Suppressor macrophage (primary cell): ENCODE results near the gene BPIFB6.

Experiments used
- DNase-seq, 4 experiments: peaks; one replicate each; pipeline ENCODE4 v3.0.0-alpha.2; 2020 to 2022

Gene BPIFB6

DNA sequence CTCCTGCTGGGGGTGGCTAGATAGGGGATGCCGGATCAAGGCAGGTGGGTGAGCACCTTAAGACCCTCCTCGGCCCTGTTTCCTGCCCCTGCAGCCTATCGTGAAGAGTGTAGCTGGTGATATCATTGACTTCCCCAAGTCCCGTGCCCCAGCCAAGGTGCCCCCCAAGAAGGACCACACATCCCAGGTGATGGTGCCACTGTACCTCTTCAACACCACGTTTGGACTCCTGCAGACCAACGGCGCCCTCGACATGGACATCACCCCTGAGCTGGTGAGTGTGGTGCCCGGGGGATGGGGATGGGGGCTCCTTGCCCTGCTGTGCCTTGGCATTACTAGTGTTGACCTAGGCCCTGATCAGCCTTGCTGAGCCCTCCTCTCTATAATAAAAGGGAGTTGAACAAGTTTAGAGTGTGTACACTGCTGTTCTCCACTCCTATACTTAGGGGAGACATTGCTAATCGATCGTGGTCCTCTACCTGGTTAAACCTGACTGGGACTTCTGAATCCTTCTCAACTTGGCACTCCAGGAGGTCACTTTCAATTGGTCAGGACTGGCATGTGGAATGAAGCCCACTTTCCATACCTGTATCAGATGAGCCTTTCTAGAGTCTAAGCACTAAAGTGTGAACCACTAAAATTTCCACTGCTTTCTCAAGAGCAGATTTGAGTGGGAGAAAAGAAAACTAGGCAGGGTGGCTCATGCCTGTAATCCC lies 33.3 kb downstream of the BPIFB6 start:
- no peak for DNase-seq

DNA sequence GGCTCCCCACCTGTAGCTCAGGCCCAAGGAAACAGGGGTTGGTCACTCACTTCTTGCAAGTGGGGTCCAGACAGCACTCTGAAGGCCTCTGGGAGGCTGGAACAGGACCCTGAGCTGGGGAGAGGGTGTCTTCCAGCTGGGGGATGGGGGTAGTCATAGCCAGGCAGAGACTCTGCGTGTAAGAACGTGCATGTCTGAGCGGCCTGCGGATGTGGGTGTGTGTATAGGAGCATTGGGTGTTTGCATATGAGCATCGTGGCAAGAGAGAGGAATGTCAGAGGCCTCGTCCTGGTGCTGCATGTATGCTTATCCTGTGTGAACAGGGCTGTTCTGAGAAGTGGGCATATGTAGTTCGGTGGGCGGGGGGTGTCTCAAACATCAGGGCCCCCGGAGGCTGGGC lies 34.3 kb downstream of the BPIFB6 start:
- no peak for DNase-seq

DNA sequence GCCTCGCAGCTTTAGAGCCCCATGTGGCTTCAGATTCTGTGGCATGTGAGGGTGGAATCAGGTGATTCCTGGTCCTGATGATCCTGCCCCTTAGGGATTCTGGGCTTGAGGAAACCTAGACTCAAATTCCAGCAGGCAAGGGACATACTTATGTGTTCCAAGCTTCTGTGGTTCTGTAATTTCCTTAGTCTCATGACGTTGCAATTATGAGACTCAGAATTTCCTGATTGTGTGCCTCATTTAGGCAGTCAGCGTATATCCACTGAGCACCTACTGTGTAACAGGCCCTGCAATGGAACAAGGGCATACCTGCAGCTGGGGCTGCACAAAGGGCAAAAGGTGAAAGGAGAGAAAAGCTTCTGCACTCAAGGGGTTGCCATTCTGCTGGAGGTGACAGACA lies 36.4 kb downstream of the BPIFB6 start:
- DNase-seq = peak in 1 of 4 experiments; percentile 22

DNA sequence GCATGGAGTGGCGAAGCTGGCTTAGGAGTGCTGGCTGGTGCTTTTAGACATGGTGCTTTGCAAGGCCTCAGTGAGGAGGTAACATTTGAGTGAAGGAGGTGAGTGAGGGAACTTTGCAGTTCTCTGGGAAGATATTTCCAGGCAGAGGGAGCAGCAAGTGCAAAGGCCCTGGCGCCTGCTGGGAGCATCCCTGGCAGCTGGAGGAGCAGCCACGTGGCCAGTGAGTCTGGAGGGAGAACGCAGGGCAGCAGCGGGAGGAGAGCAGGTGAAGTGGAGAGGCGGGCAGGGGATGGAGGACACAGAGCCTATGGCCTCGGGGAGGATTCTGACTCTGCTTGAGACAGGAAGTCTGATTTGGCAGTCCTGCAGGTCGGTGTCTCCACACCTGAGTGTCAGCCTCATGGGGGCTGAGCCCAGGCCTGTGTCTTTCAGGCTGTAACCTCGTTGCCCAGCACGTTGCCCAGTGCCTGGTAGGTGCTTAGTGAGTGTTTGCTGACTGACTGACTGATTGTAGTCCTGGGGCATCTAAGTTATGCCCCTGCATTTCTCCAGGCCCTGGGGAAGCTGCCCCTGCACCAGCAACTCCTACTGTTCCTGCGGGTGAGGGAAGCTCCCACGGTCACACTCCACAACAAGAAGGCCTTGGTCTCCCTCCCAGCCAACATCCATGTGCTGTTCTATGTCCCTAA lies 36.9 kb downstream of the BPIFB6 start:
- DNase-seq = no peak

DNA sequence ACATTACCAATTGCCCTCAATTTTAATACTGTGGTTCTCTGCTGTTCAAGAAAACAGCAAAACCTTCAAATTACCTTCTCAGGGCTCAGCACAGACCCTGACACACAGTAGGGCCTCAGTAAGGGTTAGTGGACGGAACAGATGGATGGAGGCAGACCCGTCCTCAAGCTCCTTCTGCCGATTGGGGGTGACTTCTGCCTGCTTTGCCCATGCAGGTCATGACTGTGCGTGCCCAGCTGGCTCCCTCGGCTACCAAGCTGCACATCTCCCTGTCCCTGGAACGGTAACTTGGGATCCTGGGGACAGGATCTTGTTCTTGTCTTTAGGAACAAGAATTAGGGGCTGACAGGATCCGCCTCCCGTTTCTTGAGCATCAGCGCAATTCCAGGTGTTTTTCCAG lies 38.2 kb downstream of the BPIFB6 start:
- no peak for DNase-seq

DNA sequence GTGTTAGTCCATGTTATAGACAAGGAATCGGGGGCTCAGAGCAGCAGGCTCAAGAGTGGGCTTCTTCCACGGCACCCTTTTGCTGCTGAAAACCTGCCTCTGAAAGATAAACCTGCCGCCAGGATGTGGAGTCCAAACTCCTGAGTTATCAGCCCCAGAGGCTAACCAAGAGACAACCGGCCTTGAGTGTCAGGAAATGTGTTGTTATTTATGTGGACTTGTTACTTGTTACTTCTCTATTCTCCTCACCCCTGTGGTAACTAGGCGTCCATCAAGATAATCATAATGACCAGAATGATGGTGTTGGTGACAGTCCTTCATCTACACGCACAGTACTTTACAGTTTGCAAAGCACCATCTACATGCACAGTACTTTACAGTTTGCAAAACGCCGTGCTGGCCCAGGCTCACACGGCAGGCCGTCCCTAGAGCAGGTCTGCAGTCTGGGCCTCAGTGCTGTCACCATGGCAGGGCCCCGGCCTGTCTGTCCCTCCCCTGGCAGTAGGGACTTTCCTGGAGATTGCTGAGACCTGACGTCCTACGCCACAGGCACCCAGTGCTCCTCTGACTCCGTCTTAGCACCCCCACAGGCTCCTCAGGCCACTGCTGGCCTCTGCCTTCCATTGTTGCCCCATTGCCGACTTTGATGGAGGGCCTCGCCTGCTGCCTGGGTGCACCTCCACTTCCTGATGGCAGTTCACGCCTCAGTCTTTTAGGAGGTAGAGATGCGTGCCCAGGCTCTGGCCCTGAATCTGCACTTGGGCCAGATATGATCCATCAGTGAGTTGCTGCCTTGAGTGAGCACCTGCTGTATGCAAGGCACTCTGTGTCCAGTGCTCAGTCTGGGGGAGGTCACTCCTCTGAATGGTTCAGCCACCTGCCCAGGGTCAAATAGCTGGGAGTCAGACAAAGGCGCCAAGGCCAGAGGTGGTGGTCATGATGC lies 38.9 kb downstream of the BPIFB6 start:
- no peak for DNase-seq

DNA sequence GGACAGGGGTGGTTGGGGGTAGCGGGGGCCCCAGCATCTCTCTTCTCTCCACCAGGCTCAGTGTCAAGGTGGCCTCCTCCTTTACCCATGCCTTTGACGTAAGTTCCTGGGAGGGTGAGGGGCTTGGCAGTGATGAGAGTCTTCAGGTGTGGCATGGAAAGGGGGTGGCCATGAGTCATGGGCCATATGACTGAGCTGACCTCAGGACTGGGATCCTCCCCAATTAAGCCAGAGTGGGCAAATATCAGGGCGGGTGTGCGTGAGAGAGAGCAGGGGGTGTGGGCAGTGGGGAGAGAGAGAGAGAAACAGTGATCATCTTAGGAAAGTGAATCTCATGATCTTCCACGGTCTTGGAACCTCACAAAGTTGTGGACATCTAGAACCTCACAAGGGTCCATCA lies 39.8 kb downstream of the BPIFB6 start:
- DNase-seq = no peak

DNA sequence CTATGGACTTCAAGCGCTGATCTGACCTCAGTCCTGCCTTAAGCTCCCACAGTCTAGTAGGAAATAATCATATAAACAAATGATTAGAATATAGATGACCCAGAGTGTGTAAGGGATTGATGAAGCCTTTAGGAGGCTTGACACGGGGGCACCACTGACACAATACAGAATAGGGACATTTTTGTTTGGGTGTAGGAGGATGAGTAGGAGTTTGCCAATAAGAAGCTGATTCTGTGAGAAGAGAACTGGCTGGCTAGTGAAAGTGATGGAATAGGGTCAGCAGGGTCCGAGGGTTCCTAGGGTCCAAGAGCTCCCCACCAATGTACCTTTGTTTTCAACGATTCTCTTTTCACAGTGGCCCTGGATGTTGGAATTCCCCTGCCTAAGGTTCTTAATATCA lies 40.9 kb downstream of the BPIFB6 start:
- no peak for DNase-seq

DNA sequence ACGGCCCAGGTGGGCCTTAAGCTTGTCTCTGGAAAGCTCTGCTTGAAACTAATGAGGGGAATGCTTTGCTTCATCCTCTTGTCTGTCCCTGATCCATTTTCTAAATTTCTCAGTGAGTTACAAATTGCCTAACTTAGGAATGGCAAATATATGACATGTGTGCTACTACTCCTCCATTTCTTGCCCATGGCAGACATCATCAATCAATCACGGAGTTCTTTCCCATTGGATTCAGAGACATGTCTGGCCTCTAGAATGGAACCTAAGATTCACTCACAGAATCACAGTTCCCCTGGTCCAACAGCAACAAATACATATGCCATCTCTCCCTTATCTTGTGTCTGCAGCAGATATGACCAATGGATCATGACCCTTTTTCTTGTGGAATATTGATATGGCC lies 41.4 kb downstream of the BPIFB6 start:
- DNase-seq = no peak

DNA sequence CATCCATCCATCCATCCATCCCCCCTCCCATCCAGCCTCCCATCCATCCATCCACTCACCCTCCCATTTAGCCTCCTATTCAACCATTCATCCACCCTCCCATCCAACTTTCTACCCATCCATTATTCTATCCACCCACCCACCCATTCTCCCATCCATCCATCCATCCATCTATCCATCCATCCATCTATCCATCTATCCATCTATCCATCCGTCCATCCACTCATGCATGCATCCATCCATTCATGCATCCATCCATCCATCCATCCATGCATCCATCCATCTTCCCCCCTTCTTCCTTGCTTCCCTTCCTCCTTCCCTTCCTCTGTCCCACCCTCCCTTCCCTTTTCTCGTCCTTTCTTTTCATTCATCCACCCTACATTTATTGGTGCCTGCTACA lies 43.2 kb downstream of the BPIFB6 start:
- no peak for DNase-seq

DNA sequence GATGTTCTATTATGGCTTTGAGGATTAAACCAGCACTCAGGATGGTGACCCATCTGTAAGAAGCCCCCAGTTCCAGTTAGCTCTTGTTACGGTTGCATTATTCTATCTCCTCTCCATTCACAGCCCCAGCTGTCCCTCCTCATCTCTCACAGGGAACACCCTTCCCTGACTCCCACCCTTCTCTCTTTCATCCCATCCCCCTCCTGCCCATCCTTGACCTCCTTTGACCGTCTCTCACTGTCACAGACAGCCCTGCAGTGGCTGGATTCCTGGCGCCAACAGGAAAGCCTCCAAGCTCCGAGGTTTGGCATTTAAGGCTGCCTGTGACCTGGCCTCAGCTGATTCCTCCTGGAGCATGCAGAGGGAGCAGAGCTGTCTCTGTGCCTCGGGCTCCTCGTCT lies 43.8 kb downstream of the BPIFB6 start:
- no peak for DNase-seq

DNA sequence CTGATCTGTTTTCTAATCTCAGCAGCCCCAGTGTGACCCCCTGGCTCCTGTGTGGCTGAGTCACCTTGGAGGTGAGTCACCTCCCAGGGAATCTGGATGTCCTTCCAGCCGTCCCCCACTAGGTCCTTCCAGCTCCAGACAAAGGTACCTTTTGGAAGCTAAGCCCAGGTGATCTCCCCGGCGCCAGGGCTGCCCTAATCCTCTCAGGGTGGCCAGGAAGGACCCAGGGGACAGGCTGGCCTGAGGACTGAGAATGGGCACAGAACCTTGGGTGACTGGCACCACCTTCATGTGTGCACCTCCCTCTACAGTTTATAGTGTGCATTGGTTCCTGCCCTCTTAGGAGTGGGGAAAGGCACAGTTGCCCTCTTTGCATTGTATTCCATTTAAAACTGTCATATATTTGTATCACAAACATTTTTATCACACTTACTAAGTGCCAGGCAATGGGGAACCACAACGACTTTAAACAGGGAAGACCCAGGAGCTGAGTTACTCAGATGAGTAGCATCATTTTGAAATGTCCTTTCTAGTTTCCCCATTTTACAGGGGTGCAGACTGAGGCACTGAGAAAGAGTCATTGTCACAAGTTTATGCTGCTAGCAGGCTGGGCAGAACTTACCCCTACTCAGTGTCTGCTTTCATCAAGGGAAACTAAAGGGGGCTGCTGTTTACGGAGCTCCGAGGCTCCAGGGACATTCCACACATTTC lies 45.4 kb downstream of the BPIFB6 start:
- peak; percentile 26 to 57 (median 44) for DNase-seq

DNA sequence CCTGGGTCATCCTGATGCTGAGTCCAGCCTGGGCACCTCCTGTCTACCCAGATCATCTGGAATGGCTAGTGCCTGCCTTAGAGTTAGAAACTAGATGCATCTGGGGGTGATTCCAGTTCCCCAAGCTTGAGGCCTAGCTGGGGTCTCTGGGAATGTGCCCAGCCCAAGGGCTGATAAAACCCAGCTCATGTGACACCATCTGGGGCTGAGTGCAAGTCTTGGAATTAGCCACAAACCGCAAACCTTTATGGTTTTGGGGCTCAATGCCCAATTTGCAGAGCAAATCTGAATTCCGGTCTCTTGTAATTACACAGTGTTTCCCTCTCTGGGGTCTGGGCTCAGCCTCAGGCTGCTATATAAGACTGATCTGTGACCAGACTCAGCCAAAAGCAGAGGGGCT lies 47.8 kb downstream of the BPIFB6 start, which contains the start of gene BPIFB4:
Gene BPIFB4, plus strand, starts transcription at position 385 of the 400 bp plus-strand sequence. CDS start 1,884 bp downstream, outside the sequence.
- no peak for DNase-seq

DNA sequence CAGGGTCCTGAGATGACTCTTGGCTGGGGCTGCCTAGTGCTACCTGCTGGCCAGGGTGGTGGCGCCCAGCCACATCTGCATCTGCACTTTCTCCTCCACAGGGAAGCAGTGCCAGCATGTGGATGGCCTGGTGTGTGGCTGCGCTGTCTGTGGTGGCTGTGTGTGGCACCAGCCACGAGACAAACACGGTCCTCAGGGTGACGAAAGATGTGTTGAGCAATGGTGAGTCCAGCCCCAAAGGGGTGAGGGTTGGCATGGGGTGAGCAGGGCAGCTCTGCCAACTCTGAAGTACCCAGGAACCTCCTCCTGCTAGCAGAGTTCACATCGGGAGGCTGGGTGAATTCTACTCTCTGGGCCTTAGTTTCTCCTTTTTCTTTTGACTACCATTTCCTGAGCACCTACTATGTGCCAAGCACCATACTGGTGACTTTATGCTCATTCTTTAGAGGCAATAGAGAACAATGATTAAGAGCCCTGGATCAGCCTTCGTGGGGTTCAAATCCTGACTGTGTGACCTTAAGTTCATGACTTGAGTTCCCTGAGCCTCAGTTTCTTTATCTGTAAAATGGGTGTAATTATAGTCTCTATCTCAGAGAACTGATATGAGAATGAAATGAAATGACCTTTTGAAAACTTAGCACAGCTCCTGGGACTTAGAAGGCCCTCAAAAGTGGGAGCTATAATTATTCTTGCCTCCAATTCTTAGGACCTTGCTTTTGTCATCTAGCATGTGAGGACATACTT lies 50.1 kb downstream of the BPIFB6 start:
- DNase-seq = peak; percentile 24 to 60 (median 39)

DNA sequence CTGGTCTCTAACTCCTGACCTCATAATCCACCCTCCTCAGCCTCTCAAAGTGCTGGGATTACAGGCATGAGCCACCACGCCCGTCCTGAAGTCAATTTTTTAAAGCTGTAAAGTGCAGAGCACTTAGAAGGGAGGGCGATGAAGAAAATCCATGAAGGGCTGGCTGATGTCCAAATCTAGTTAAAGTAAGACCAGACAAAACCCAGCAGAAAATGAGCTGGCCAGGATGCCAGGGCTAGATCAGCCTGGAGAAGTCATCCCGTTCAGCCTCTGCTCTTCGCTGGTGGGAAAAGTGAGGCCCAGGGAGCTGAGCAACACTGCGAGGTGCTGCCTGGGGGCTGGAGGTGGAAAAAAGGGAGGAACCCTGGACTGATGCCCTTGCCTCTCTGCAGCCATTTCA lies 51.1 kb downstream of the BPIFB6 start:
- DNase-seq = no peak

DNA sequence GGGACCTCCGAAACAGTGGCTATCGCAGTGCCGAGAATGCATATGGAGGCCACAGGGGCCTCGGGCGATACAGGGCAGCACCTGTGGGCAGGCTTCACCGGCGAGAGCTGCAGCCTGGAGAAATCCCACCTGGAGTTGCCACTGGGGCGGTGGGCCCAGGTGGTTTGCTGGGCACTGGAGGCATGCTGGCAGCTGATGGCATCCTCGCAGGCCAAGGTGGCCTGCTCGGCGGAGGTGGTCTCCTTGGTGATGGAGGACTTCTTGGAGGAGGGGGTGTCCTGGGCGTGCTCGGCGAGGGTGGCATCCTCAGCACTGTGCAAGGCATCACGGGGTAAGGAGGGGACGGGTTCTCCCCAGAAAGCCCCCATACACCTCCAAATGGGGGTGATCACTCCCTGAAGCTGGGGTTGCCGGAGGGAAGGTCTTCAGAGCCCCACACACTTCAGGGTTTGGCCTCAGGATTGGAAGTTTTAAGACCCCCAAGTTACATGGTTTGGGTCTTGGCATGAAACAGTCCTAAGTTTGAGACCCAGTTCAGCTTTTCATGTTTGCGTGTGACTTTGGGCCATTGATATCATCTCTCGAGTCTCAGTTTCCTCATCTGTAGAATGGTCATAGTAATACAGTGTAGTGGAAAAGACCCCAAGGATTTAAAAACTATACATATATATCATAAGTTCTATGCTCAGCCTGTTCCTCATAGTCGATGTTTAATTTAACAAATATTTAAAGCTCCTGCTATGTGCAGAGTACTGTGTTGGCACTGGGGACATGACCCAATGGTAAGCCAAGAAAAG lies 52.3 kb downstream of the BPIFB6 start:
- DNase-seq = no peak

DNA sequence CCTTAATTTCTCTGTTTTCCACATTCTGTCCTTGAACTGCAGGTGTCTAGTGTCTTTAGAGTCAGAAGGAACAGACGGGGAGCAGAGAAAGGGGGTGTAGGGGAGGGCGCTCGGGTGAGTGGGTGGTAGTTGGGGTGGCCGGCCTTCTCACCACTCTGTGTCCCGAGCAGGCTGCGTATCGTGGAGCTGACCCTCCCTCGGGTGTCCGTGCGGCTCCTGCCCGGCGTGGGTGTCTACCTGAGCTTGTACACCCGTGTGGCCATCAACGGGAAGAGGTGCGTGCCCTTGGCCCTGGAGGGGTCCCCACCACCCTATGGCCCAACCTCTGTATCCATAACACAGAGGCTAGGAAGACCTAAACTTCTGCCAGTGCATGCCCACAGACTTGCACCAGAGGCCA lies 53.3 kb downstream of the BPIFB6 start:
- no peak for DNase-seq

DNA sequence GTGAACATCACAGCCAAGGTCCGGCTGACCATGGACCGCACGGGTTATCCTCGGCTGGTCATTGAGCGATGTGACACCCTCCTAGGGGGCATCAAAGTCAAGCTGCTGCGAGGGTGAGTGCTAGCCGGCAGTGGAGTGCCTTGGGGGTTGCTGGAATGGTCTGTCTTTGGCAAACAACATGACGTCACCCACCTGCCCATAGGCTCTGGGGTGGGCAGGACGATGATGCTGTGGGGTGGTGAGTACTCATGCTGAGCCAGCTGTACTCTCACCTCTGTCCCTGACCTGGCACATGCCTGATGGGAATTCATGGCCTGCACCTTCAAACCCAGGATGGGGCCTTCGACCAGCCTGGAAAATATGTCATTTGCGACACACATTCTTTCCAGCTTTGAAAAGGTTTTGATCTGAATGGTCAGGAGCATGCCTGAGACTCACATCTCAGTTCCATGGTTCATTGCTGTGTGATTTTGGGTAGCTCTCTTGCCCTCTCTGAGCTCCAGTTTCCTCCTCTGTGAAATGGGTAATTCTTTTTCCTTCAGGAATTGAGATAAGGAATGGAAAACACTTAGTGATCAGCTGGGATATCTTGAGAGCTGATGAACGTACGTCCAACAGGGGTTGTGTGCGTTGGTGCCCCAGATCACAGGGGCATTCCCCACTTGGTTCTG lies 54.7 kb downstream of the BPIFB6 start:
- DNase-seq = no peak

DNA sequence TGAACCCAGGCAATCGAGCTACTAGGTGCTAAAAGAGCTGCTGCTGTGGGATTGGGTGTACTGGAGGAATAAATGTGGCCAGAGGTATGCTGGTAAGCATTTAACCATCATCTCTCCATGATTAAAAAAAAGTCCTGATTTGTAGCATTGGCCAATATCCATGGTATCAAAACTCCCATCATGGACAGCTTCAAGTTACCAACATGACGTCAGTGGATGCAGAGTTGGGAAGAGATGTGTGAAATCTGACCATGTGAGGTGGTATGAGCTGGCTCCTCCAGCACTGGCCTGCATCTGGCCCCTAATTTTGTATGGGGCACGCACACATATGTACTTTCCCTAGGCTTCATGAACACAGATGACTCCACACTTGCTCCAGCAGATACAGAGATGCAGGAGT lies 59.7 kb downstream of the BPIFB6 start:
- DNase-seq = no peak

DNA sequence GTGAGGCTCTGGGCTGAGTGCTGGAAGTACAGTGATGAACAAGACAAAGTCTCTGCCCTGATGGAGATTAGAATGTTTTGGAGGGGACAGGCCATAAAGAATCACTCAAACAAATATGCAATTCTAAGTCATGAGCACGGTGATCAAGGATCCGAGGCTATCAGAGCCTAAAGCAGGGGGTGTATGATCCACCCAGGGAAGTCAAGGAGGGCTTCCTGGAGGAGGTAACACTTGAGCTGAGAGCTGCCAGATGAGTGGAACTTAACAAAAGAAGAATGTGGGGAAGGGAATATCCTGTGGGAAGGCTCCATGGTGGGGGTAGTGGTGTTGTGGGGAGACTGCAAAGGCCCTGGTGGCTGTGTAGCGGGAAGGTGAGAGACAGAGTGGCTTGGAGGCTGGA lies 60.2 kb downstream of the BPIFB6 start:
- DNase-seq = no peak
